Fibroblast of mammary gland (primary cell): ENCODE measurements around the gene KIF3B.
A peak's percentile ranks its signal among the peaks of the same experiment; 100 is the strongest.
"Not testable (repeated sequence)": the region's sequence is repeated elsewhere in the genome, so short reads cannot be mapped to it uniquely, and the experiment has no call there.

ENCODE experiments used
- DNase-seq: peaks from one replicate; pipeline ENCODE4 v3.0.0-alpha.2; 2010; ENCODE audit warnings: low read depth
- H3K4me3 ChIP-seq: 2 replicates; pipeline ENCODE4 v1.5.1; 2011; ENCODE audit warnings: low read depth, mild to moderate bottlenecking, low read length, moderate library complexity; ENCODE audit not compliant: control insufficient read depth
- TF ChIP-seq, protein P1 (sequence below): conservative IDR thresholded peaks from 2 replicates; pipeline ENCODE4 v1.5.1; 2011; ENCODE audit warnings: low read depth, low read length, inconsistent platforms; ENCODE audit not compliant: control insufficient read depth, insufficient read depth

Gene KIF3B

DNA sequence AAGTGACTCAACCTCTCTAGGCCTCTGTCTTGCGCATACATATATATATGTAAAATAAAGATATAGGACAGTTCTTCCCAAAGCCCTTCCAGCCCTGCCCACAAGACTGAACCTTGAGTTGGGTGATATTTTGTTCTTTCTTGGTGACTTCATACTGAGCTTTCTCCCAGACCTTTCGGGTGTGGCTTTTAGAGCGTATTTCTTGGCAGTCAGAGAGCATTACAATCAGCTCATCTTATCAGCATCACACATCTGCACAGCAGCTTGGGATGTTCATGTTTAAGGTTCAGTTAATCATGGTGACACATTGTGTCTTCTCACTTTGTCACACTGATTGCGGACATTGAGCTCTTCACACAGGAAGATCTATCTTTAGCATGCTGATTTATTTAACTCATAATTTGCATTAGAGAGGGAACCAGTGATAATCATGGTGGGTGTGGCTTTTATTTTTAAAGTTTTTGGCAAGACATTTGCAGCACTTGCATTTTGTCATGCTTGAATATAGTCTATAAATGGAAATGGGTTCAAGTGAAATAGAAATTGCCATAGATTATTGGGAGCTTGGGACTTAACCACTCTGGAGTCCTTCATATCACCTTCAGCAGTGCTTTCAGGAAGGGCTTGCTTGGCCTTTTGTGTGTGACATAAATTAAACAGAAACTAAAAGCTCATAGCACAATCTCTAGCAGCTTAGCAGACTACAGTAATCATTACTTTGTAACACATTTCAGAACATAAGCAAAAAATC, 8.3 kb downstream of the KIF3B start:
- TF ChIP-seq, protein P1, sequence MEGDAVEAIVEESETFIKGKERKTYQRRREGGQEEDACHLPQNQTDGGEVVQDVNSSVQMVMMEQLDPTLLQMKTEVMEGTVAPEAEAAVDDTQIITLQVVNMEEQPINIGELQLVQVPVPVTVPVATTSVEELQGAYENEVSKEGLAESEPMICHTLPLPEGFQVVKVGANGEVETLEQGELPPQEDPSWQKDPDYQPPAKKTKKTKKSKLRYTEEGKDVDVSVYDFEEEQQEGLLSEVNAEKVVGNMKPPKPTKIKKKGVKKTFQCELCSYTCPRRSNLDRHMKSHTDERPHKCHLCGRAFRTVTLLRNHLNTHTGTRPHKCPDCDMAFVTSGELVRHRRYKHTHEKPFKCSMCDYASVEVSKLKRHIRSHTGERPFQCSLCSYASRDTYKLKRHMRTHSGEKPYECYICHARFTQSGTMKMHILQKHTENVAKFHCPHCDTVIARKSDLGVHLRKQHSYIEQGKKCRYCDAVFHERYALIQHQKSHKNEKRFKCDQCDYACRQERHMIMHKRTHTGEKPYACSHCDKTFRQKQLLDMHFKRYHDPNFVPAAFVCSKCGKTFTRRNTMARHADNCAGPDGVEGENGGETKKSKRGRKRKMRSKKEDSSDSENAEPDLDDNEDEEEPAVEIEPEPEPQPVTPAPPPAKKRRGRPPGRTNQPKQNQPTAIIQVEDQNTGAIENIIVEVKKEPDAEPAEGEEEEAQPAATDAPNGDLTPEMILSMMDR, result no peak
- no peak overlapping the region for H3K4me3 ChIP-seq
- peak; percentile 62 for DNase-seq

- TF ChIP-seq, protein P1, result no peak
- no peak overlapping the region for H3K4me3 ChIP-seq
- DNase-seq, result no peak
Measured at GRCh38 chr20:32287231-32287638, 9.8 kb downstream of the KIF3B start.

- DNase-seq, result no peak
- TF ChIP-seq, protein P1, result no peak
- no peak overlapping the region for H3K4me3 ChIP-seq
Measured at GRCh38 chr20:32288225-32288849, 10.9 kb downstream of the KIF3B start.

DNA sequence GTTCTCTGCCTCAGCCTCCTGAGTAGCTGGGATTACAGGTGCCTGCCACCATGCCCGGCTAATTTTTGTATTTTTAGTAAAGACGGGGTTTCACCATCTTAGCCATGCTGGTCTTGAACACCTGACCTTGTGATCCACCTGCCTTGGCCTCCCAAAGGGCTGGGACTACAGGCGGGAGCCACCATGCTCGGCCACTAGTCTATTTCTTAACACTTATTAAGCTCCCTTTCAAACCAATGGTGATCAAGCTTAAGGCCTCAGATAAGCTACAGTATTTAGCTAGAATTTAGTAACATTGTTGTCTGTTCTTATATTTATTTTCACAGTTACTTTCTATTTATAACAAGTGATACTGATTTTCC, 11.8 kb downstream of the KIF3B start:
- not testable (repeated sequence) for H3K4me3 ChIP-seq, DNase-seq

DNA sequence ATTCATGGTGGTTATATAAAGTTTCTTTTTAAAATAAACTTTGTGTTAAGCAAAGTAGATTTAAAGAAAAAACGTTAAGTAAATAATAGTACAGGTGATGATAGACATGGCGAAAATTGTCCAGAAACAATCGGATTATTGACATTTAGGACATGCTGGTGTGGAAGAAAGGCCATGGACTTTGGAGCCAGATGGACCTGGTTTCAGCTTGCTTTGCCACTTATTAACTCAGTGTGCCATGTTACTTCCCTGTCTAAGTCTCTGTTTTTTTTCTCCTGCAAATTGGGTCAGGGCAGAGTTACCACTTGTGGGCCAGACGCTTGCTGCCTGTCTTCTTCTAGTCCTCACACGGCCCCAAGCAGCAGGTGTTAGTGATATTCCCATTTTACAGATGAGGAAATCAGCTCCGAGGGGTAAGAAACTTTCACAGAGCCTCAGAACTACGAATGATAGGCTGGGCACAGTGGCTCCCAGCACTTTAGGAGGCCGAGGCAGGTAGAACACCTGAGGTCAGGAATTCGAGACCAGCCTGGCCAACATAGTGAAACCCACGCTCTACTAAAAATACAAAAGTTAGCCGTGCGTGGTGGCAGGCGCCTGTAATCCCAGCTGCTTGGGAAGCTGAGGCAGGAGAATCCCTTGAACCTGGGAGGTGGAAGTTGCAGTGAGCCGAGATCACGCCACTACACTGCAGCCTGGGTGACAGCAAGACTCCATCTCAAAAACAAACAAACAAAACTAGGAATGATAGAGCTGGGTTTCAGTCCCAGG, 12.4 kb downstream of the KIF3B start:
- TF ChIP-seq, protein P1, result no peak
- H3K4me3 ChIP-seq, result no peak overlapping the region
- DNase-seq, result no peak

DNA sequence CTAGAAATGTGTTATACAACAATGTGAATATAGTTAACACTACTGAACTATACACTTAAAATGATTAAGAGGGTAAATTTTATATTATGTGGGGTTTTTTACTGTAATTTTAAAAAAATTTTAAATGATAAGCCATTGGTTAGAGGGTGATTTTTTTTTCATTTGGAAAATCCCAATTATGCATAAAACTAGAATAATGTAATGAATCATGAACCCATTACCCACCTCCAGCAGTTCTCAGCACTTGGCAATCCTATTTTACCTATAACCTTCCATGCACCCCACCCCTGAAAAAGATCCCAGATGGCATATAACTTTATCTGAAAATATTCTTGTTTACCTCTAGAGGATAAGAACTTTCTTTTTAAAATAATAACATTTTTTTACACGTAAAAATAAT, 13.7 kb downstream of the KIF3B start:
- DNase-seq, result no peak
- TF ChIP-seq, protein P1, result no peak
- no peak overlapping the region for H3K4me3 ChIP-seq

DNA sequence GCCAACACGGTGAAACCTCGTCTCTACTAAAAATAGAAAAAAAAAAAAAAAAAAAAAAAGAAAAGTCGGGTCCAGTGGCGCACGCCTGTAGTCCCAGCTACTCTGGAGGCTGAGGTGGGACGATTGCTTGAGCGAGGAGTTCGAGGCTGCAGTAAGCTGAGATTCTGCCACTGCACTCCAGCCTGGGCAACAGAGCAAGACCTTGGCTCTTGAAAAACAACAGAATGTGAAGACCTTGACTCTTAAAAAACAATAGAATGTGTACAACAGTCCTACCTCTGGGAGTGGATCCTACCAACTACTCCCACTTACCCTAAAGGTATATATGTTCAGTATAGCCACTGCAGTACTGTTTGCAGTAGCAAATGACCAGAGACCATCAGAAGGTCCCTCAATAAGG, 15.1 kb downstream of the KIF3B start:
- TF ChIP-seq, protein P1, result no peak
- H3K4me3 ChIP-seq, result no peak overlapping the region
- no peak for DNase-seq
